Putamen (tissue), 1 donor: ENCODE data around the gene PDZRN3.
"Not testable (repeated sequence)": the region's sequence is repeated elsewhere in the genome, so short reads cannot be mapped to it uniquely, and the experiment has no call there.

Experiments
- DNase-seq: peaks from one replicate; pipeline ENCODE4 v3.0.0-alpha.2; 2016; ENCODE audit warnings: low spot score

Gene PDZRN3

DNA sequence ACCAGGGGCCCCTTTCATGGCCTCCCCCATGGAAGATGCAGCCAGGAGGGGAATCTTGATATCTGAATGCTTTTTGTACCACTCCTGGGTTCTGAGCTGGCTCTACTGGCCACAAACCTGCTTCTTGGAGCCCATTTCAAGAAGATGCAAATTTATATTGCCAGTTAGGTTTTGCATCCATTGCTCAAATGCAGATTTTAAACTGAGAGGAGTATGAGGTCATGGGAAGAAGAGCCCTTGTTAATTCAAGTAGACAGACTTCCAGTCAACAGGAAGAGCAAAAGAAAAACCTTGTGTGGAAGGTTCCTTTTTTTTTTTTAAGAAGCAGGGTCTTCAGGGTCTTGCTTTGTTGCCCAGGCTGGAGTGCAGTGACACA, 133.5 kb downstream of the PDZRN3 start:
- no peak for DNase-seq

DNA sequence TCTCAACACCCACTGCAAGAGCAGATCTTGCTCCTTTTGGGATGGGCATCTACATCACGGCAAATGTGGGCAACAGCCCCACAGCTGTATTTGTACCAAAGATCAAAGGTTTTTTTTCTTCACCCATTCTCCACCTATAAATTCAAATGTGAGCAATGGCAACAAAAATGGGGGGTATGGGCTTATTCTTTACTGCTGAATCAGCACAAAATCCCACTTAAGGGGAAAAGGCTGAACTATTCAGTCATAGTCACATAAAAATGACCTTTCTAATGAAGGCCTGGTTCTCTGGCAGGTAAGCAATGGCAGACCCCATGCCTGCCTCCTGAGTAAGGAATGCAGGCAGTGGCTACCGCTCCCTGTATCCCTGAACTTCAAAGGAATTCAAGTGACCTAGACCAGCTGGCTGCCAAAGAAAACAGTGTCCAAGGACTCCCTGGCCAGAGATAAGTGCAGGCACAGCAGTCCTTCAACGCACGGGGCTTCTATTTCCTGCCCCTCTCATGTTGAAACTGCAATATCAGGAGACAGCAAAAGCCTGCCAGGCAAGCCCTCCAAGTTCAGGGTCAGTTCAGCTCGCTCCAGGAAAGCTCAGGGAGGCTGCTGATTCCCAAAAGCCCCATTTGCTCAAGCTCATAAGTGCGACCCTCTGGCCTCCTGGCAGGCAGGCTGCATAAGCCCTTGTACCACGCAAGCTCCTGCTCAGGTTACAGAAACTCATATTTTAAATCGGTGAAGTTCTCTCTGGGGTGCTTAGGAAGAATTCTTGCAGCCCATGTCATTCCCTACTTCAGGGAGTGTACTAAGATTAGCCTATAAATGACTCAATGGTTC, 134.1 kb downstream of the PDZRN3 start:
- no peak for DNase-seq

DNA sequence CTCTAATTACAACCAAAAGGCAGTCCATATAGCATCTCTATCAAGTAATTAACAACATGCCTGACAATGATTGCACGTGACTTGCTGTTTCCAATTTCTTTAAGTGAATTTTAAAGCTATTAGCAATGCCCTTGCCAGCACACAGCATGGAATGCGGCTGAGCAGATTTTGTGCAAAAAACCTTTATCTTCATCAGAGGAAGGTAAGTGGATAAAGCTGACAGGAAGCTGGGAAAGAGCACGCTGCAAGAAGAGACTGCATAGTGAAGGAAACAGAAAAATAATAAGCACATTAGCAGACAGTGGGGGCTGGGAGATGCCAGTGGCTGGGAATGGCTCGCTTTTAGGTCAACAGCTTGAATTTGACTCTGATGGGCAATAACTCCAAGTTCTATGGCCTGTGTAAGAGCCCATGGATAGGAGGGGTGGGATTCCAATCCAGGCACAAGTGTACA, 138.8 kb downstream of the PDZRN3 start:
- no peak for DNase-seq

DNA sequence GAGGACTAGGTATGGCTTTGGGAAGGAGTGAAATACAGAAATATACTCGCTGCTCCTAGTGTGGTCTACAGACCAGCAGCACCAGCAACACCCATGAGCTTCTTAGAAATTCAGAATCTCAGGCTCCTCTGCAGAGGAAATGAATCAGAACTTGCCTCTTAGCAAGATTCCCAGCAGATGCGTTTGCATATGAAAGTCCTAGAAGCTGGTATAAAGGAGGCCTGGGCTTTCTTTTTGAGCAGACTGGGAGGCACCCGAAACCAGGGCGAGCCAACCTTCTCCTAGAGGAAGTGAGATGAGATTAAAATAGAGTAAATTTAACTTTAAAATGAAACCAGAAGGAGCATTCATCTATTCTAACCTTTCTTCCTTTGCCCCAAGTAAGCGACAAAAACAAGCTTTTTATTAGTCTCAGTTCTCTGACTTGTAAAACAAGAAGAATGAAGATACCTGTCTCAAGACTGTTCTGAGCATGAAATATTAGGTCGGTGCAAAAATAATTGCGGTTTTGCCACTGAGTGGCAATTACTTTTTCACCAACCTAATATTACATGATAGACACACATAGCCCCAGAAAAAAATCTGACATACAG, 140.0 kb downstream of the PDZRN3 start:
- no peak for DNase-seq

GRCh38 chr3:73481888-73482287, 142.9 kb downstream of the PDZRN3 start:
- no peak for DNase-seq

DNA sequence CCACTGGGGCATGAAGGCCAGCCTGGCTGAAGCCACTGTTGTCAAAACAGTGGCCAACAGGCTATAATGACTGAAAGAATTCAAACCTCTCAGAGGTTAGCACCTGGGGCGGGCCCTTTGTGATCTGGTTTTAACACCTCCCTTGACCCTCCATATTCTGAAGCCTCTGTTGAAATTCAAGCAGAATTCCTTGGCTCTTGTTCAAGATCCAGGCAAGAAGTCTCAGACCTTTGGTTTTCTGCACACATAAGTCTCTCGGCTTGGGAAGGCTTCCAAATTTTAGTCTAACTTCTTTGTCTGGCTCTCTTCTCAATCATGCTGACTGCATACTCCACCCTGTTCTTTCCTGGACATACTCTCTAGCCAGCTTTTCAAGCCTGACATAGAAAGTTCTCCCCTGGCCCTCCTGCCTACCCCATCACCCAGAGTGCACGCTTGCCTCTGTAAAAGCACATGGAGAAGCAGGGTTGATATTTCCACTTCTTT, 144.5 kb downstream of the PDZRN3 start:
- DNase-seq = no peak

DNA sequence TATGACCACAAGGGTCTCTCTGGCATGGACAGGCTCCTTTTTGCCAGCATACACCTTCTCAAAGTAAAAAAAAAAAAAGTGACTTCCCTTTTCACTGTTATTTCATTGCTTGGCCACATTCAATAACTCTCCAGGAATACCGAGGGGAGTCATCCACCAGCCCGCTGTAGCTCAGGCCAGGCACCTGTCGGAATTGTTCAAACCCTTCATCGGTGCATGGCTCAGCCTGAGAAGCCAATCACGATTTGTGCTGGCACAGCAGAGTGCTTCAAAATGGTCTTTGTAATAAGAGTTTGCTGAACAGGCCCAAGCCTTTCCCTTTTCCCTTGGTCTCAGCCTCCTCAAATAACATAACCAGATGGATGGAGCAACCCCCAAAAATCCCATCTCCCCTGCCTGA, 145.4 kb downstream of the PDZRN3 start:
- DNase-seq = no peak

- no peak for DNase-seq
These were observed 145.9 kb downstream of the PDZRN3 start for GRCh38 chr3:73478858-73479257.

- no peak for DNase-seq
These were observed 149.0 kb downstream of the PDZRN3 start for GRCh38 chr3:73475717-73476116.

DNA sequence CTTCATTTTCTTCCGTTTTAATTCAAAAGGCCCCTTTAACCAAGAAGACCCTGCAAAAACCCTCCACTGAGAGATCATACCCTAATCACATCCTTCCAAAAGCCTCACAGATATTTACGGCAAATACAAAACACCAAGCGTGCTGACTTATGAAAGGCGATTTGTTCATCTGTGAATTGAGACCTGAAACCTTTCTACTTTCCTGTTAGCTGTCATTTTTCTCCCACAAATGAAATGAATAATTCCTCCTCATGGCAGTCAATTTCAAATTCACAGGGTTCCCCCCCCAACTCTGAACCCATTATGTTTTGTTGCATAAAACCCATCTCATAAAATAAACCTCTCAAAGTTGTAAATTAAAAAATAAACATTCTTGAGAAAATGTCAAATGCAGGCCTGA, 149.6 kb downstream of the PDZRN3 start:
- no peak for DNase-seq

DNA sequence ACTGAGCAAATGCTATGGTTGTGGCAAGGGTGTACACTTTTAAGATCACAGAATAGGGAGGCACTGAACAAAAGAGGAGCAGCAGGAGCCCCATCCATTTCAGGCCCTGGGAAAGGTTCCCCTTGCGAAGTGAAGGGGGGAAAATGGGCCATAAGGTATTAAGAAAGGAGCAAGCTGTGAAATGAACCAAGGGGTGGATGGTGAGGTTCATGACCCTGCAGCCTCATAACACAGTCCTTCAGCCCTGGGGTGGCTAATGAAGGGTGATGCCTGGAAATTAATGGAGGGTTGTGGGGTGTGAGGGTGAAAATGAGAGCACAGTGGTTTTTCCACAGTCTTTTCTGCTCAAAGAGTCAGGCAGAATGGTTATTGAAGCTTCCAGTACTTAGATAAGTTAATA, 150.1 kb downstream of the PDZRN3 start:
- DNase-seq = no peak

- no peak for DNase-seq
These were observed 150.8 kb downstream of the PDZRN3 start for GRCh38 chr3:73473898-73474416.

DNA sequence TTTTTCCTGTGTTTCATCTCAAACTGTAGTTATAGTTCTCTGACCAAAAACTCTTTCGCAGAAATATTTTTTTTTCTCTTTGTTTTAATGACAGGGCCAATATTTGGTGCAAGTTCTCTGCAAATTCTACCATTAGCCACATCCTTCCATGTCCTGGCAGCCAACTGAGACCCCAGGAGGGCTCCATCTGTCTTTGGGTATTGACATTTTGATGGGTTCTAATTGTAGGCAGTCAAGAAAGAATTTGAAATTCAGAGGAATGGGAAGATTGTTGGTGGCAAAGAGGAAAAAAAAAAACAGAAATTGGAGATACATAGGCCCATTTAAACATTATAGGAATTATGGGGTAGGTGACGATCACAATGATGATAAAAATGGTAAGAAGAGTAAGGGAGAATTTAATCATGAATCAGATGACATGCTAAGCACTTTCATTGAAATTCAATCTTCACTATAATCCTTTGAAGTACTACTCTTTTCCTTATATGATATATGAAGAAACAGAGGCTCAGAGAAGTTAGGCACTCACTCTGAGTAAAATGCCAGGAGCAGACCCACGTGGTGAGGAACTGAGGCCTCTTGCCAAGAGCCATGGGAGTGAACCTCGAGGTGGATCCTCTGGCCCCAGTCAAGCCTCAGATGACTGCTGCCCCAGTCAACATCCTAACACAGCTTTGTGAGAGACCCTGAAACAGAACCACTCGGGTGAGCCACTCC, 151.4 kb downstream of the PDZRN3 start:
- DNase-seq = no peak

- DNase-seq = no peak
These were observed 152.6 kb downstream of the PDZRN3 start for GRCh38 chr3:73471986-73472787.

DNA sequence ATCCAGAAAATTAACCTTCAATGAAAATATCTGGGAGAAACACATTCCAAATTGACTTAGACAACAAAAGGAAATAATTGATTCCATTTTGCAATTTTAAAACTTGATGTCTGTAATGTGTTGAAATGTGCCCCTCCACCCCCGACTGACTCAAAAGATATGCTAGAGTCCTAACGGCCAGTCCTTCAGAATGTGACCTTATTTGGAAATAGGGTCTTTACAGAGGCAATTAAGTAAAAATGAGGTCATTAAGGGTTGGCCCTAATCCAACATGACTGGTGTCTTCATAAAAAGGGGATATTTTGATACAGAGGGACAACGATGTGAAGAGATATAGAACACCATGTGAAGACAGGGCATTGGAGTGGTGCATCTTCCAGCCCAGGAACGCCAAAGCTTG, 153.9 kb downstream of the PDZRN3 start:
- DNase-seq = no peak

DNA sequence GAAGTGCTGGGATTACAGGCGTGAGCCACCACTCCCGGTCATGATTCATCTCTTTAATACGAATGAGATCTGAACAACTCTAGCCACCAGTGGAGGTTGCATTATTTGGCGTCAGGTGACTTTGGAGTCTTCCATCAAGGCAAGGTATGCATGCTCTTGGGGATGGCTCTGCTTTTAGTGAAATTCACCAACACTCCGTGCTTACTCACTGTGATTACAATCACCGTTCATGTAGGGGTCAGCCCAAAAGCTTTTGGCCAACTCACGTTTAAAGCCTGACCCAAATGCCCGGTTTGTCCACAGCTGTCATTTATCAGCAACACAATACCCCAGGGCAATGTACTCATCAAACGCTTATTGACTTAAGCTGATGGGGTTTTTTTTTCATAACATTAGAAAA, 155.4 kb downstream of the PDZRN3 start:
- DNase-seq = no peak

DNA sequence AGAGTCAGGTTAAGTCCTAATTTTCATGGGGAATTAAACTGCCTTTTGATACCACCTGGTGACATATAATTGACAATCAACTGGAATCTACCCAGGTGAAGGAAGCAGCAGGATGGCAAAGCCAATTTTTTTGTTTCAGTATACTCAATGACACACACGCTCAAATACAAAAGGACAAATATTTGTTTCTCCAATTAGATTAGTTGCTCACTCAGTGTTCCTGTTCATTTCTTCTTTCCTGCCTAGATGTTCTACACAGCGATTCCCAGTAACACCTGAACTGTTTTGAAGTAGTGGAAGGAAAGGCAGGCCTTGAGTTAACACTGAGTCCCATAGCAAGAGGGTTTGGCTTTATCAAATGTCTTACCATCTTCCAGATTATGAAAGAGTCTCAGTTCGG, 157.5 kb downstream of the PDZRN3 start:
- no peak for DNase-seq

DNA sequence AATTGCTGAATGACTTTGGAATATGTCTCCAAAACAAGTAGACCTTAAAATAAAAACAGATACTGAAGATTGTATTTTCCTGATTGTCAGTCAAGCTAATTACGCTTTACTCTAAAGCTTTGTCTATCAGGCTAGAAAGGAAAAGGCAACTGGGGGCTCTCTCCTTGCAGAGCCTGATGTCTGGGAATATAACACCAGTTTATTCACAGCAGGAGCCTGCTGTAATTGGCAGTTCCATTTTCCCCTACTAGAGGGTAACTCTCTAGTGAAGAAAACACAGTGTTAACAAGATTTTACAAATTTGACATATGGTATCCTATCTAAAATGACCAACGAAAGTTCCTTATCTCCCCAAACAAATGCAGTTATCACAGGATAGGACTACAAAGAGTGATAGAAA, 158.8 kb downstream of the PDZRN3 start:
- no peak for DNase-seq

DNA sequence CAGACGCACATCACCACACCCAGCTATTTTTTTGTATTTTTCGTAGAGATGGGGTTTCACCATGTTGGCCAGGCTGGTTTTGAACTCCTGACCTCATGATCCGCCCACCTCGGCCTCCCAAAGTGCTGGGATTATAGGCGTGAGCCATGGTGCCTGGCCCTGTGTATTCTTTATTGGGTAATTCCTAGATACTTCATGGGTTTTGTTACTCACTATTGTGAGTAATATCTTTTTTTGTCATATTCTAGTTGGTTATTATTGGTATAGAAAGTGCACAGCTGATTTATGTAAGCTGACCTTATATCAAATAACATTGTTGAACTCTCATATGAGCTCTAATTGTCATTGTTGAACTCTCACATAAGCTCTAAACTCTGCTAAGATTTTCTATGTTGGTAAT, 160.6 kb downstream of the PDZRN3 start:
- DNase-seq = not testable (repeated sequence)

- no peak for DNase-seq
These were observed 163.2 kb downstream of the PDZRN3 start for GRCh38 chr3:73461547-73461946.

DNA sequence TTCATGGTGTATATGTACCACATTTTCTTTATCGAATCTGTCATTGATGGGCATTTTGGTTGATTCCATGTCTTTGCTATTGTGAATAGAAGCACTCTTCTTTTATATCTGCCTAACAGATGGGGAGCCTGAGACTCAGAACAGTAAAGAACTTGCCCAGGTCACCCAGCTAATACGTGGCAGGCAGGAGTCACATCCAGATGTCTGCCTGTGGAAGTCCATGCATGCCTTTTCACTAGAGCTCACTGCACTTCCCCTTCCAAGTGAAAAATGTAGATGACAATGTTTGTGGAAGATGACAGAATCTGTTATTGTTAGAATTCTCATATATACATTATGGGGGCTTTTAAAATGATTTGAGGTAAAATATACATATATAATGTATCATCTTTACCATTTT, 165.0 kb downstream of the PDZRN3 start:
- DNase-seq = no peak

DNA sequence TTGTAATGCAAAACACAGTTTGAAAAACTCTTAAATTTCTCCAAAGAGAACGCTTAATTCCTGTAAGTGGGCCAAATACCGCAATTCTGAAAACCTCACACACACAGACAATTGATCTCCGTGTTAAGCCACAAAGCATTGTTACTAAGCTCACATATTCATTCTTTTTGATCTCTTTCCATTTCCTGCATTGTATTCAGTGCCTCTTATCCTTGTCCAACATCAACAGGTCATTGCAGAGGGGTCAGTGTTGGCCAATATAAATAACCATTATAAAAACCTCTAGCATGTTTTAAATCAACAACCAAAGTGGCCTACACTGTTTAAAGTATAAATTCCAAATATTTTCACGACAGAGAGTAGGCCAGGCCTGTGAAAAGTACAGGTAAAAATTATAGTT, 171.1 kb downstream of the PDZRN3 start:
- no peak for DNase-seq
